NCI-H345 (cell line): ENCODE data around the gene DRICH1.
"Not testable (repeated sequence)": the region's sequence is repeated elsewhere in the genome, so short reads cannot be mapped to it uniquely, and the experiment has no call there.

Experiments used
- DNase-seq: peaks from one replicate; lab custom pipeline; 2025; lab: John Stamatoyannopoulos, UW

Gene DRICH1

DNA sequence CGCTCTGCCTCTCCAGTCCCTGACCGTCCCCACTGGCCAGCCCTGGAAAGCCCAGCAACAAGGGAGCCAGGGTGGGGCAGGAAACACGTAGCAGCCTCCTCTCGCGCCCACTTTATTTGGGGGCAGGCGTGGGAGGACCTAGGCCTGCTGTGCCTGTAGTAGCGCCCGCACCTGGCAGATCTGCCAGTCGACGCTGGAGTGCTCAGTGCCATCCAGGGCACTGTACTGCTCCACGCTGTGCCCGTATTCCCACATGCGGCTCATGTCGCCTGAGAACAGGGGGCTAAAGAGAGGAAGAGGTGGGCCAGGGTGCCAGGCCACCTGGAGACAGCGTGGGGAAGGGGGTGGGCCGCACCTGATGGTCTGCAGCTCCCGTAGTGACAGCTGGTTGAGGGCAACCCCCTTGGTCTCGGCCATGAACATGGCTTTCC is 17.0 kb upstream of the DRICH1 start:
- no peak for DNase-seq

DNA sequence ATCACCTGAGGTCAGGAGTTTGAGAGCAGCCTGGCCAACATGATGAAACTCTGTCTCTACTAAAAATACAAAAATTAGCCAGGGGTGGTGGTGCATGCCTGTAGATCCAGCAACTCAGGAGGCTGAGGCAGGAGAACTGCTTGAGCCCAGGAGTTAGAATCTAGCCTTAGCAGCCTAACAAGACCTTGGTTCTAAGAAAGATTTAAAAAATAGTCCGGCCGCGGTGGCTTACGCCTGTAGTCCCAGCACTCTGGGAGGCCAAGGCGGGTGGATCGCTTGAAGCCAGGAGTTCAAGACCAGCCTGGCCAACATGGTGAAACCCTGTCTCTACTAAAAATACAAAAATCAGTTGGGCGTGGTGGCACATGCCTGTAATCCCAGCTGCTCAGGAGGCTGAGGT is 14.4 kb upstream of the DRICH1 start:
- not testable (repeated sequence) for DNase-seq

DNA sequence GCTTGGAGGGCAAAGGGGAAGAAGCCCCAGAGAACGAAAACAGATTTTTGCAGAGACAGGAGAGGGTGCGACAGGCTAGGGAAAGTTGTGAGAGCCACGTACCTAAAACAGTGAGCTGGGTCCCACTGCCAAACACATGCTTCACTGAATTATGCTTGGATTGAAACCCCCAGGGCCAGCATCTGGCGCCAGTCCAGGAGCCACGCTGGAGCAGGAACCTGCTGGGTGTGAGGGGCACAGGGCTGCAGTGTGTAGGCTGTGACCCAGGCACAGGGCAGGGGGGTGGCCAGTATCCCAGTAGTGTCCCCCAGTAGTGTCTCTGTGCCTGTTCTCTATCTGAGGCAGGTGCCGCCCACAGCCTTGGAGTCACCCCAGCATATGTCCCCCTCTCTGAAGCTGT is 8.1 kb upstream of the DRICH1 start:
- DNase-seq = not testable (repeated sequence)

DNA sequence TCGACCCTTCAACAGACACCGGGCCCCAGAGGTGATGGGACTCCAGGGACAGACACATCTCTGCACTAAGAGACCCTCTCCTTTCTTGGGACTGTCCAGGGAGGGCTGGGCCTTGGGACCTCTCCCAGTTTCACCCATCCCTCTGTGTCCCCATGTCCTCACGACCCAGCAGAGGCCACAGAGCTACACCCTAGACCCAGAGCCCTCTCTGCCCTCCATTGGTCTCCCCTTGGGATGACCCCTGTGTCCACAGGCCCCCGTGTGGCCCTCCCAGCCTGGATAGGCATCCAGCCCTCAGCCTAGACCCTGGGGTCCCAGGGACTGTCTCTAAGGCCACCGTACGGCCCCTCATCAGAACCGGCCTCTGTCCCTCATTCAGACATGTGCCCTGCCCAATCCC is 7.5 kb upstream of the DRICH1 start:
- DNase-seq = no peak

DNA sequence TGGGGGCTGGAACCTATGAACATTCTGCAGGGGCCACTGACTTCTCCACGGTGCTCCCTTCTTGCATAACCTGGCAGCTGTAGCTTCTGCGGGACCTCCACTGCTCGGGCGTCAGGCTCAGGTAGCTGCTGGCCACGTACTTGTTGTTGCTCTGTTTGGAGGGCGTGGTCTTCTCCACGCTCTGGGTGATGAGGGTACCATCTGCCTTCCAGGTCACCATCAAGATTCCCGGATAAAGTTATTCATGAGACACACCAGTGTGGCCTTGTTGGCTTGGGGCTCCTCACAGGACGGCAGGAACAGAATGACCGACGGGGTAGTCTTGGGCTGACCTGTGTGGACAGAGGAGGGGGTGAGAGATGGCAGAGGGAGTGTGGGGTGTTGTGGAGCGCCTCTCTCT is 6.5 kb upstream of the DRICH1 start:
- no peak for DNase-seq

DNA sequence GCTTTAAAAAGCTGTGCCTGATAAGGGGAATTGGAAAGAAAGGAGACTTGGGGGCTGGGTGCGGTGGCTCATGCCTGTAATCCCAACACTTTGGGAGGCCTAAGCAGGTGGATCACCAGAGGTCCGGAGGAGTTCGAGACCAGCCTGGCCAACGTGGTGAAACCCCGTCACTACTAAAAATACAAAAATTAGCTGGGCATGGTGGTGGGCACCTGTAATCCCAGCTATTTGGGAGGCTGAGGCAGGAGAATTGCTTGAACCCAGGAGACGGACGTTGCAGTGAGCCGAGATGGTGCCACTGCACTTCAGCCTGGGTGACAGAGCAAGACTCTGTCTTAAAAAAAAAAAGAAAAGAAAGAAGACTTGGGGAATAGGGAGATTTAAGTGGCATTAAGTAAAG is 3.2 kb upstream of the DRICH1 start:
- DNase-seq = not testable (repeated sequence)

DNA sequence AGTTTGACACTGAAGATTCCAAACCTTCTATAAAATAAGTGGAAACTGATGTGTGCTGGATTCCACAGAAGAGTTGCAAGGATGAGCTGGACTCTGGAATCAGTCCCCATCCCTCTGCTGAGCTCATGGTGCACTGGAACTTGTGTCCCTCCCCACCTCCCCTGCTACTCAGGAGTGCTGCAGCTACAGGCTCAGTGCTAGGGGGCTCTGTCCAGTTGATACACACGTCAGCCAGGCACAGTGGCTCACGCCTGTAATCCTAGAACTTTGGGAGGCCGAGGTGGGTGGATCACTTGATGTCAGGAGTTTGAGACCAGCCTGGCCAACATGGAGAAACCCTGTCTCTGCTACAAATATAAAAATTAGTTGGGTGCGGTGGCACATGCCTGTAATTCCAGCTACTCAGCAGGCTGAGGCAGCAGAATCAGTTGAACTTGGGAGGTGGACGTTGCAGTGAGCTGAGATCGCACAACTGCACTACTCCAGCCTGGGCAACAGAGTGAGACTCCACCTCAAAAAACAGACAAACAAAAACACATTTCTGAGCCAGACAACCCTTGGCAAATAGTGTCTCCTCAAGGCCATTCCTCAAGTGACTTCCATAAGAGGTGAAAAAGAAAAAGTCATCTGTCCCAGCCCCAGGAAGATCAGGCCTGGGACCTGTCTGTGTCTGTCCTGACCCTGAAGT is 3.9 kb downstream of the DRICH1 start:
- DNase-seq = not testable (repeated sequence)

DNA sequence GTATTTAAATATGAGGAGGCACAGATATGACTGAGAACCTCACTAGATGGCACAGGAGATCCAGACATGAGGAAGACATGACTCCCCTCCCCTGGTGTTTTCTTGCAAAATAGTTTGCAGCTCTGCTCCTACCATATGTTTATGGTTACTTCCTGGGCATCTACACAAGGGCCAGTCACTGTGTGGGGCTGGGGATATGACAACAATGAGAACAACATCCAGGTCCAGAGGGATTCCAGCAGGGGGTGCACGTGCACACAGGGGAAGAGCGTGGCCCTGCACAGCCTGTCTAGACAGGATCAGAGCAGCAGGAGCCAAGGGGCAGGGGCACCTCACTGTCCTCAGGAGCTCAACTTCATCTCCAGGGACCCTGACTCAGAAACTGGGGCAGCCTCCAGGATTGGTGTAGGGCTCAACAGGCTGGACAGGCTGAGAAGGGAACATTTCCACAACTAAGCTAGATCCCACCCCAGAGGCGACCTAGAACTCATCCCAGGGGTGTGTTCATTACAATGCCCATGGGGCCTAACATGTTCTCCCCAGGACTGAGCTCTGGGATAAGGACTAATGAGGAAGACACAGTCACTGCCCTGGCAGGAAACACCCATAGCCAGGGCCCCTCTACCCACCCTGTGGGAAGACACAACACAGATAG is 4.6 kb downstream of the DRICH1 start:
- not testable (repeated sequence) for DNase-seq

DNA sequence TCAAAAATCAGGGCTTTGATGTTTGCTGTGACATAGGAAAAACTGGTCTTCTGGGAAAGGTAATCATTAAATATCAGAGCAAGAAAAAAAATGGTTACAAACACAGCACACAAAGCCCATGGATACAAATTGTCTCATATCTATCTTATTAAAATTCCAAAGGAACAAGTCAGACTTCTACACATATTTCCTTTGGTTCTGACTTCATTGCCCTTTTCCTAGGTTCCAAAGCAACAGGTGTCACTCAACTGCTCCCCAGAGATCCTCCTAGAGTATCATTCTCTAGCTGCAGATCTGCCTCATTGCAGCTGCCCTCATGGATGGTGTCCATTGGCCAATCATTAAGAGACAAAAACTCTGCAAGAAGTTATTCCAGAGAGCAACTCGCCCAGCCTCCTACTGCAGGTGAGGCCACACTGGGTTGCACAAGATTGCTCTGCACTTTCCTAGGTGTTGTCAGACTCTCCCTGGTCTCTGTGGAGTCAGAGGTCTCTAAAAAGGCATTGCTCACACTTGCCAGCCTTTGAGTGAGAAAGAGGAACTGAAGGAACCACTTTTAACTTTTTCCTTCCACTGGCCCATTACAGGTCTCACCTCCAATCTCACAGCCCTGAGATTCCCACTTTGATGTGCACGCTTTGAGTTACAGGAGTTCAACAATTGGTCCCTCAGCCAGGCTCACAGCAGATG is 5.7 kb downstream of the DRICH1 start:
- no peak for DNase-seq

DNA sequence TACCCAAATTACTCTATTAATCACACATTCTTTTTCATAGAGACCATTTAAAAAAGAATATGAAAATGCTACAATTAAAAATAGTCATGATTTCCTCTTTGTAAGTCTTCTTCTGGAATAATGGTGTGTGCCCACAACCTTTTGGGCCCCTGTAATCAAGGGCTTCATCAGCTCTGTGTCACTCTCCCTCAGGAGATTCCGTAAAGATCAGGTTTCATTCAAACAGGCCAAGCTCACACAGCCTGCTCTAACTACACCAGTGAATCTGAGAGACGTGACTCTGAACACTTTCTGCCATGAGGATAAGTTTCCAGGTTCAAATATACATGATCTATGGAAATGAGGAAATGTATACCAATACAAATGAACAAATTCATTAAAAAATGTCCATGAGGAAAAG is 9.5 kb downstream of the DRICH1 start:
- no peak for DNase-seq

DNA sequence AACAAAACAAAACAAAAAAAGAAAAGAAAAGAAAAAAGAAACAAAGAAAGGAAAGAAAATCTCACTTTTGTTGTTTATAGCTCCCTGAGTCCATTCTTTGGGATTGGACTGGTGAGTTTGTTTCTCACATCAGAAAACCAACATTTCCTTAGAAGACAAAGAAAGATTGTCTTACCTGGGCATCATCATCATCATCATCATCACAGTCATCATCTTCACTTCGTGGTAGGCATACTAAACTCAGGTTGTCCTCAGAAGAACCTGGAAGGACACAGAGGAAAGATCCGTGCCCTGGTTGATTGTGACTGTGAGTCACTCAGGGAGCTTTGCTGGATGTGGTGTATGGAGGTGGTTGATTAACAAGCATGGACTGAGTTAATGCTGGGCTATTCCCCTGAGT is 10.2 kb downstream of the DRICH1 start:
- not testable (repeated sequence) for DNase-seq

DNA sequence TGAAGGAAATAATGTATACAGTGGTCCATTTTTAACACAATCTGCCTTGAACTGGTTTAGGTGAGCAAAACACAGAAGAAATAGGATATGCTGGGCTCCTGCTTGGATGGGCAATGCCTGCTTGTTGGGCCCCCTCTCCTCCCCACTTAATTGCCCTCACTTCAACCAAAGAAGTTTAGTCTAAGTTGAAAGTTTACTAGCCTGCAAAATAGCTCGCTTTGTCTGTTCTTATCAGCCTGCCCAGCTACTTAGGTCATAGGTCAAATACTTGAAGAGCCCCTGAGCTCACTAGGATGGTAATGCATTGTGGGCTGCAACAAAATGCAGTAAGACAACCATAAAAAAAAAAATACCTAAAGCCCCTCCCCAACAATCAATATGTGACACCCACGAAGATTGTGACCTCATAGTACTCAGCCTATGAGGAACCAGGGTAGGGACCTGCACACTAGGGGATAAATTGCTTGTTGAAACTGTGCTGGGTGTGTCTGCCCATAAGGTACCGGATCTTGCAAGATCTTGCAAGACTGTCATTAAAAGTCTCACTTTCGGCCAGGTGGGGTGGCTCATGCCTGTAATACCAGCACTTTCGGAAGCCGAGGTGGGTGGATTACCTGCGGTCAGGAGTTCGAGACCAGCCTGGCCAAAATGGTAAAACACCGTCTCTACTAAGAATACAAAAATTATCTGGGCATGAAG is 10.9 kb downstream of the DRICH1 start:
- no peak for DNase-seq

DNA sequence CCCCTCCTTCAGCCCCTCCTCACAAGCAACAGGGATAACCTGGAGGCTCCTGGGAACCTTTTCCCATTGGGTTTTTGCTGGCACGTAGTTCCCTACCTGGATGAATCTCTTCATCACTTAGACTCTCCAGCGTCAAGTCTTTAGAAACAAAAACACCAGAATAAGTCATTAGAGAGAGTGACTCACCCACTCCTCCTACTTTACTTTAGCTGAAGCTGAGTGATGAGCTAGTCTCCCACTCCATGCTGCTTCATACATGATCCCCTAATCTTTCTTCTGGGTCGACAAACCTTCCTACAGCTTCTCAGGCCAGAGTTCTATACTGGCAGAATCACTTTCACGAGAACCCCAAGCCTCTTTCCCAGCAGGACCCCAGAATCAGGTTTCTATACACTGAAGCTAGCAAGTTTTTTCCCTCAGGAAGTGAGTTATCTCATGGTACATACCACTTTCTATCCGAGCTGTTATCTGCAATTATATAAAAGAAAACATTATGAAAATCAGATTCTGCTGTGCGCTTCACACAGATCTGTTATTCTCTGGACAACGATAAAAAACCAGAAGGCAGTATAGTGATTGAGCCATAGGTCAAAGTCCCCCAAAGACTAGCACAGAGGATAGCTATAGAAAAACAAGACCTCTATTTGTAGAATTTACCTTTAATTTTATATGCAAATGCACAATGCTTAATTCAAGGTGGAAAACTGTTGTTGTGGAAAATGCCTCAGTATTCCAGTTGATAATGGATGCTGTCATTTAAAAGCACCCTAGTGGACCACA is 18.7 kb downstream of the DRICH1 start:
- no peak for DNase-seq

DNA sequence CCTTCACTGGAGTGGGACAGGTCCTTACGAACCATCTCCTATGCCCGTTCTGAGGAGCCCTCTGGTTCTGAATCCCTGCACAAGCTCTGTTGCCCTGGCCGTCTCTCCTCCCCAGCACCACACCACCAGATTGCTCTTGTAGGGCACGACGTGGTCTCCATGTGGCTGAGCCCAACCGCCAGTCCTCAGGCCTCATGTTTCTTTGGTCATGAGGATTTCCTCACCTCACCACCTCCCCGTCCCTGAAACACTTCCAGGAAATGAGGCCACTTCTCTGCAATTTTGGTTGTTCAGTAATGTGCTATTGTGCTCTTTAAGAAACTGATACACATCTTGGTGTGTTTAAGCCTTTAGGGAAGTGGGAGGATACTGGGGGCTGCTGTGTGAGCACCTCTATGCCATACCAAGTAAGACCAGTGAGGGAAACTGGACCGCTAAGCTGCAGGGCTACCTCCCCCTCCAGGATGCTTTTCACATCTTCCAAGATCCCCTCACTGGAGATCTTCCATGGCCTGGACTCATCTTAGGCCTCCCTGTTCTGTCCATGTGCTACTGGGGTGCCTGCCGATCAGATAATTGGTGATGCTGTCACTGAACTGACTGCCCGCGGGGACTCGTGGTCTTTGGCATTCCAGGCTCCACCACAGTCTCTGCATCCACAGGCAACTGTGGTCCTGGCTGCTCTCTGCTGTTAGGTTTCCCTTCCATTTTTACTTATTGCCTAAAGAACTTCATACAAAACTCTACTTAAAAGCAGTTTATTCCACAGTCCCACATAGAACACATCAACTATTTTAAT is 21.9 kb downstream of the DRICH1 start:
- no peak for DNase-seq

DNA sequence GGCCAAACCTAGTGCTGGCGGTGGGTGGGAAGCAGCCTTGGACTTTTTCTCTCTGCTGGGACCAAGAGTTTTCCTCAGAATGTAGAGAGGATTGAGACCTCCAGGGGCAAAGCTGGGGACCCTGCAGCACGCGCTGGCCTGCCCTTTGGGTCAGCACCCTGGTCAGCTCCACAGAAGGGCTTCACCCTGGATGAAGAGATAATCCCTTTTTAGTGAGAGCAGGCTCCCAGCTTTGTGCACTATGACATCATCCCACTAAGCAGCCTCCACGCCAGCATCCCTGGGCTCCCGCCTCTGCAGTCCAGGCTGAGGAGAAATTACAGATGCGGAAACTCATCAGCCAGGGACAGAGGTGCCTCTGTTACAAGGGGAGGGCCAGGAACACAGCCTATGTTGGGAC is 23.5 kb downstream of the DRICH1 start:
- no peak for DNase-seq

DNA sequence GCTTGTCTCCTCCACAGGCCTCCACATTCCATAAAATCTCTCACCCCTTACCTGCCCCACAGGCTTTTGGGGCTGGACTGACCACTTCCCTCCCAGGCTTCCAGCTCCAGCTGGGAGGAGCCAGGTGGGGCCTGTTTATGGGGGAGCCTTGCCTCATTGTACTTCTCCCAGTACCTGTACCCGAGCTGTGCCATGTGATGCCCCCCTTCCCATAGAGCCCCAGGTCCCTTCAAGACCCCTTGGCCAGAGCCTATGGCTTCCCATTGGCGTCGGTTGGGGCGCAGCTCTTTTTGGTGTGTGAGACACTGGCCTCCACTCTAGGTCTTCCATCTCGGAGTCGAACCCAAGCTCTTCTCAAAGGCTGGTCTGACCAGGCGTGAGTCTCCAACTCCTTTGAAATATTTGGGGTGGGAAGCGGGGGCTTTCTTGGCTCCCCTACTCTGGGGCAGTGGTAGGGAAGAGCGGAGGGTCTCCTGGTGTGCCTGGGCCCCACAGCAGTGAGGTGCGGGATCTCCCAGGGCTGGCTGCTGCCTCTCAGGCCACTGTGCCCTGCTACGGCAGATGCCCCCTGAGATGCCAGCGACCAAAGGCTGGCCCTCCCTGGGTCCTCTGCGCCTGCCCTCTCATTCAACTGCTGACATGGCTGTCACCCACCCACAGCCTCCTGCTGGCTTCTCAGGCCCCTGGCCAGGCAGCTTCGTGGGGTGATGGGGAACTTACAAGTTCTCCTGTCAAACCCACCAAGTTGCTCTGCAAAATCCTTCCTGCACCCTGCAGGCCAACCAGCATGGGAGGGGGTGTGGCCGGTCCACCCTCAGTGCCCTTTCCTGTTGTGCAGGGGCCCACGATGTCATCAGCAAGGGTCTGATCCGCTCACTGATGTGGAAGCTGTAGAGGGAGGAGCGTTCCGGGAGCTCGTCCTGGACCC is 25.7 kb downstream of the DRICH1 start:
- no peak for DNase-seq

DNA sequence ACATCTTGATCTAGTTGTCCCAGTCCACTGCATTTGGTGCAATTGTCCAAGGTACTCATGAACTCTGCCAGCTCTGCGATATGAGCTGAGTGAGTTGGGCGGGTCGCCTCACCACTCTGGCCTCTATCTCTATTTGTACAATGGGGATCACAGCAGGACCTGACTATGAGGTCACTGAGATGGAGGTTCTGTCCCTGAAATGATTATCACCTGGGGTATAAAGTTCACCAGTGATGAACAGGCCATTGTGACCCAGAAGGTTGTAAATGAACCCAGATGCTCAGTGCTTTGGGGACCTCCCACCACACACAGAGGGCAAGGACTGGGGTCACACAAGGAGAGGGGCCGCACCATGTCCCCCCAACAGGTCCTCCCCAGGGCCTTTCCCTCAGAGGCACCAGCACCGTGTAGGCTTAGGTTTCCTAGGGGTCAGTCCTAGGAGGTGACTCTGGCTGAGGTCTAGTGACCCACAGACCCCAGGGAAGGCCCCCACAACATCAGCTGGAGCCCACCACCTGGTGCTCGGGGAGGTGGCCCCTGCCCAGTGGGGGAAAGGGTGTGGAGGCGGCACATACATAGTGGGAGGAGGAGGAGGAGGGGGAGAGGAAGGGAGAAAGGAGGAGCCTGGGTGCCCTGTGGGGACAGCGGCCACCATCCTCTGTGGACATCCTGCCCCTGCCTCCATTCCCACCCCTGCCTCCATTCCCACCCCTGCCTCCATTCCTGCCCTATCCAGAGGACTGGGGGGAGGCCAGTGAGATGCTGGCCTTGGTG is 27.0 kb downstream of the DRICH1 start:
- no peak for DNase-seq

DNA sequence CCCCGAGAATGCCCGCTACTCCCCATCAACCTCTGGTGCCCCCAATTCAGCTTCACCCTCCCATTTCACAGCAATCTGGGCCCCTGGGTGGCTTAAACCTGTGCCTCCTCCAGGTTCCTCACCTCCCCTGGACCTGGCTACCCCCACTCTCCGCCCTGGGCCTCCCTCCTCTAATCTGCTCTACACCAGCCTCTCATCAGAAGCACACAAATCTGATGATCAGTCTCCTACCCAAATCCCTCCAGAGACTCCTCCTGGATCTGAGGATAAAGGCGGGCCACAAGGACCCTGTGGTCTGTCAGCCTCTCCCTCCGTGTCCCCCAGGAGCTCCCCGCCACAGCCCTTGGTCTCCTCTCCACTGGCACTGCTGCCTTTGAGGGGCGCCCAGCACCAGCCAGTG is 28.9 kb downstream of the DRICH1 start:
- no peak for DNase-seq
